ENCODE data around the gene HOXC10.

DNA sequence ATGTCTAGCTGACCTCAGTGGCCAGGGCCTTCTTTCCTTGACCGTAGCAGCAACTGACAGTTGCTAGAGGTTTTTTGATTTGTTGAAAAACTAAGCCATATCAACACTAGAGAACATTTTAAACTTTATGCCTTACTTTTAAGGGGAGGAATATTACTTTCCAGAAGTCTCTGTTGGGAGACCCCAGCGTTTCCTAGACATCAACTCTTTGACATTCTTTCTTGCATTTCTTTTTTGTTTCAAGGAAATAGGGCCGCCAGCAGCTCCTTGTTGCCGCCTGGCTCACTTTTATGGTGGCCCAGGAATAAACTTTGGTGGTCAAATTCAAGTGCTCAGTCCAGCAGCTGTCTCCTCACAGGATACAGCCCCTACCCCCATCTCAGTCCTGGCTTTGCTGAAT is 14.5 kb upstream of the HOXC10 start:
- TF ChIP-seq POLR2AphosphoS5 (IDR thresholded peaks at IDR 0.05), result no peak
- TF ChIP-seq, protein P1, sequence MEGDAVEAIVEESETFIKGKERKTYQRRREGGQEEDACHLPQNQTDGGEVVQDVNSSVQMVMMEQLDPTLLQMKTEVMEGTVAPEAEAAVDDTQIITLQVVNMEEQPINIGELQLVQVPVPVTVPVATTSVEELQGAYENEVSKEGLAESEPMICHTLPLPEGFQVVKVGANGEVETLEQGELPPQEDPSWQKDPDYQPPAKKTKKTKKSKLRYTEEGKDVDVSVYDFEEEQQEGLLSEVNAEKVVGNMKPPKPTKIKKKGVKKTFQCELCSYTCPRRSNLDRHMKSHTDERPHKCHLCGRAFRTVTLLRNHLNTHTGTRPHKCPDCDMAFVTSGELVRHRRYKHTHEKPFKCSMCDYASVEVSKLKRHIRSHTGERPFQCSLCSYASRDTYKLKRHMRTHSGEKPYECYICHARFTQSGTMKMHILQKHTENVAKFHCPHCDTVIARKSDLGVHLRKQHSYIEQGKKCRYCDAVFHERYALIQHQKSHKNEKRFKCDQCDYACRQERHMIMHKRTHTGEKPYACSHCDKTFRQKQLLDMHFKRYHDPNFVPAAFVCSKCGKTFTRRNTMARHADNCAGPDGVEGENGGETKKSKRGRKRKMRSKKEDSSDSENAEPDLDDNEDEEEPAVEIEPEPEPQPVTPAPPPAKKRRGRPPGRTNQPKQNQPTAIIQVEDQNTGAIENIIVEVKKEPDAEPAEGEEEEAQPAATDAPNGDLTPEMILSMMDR (IDR thresholded peaks at IDR 0.05), result no peak
- no peak for TF ChIP-seq POLR2A (IDR thresholded peaks at IDR 0.05)
